ENCODE data around the gene GOLGA8N.
"Not testable (repeated sequence)": the region's sequence is repeated elsewhere in the genome, so short reads cannot be mapped to it uniquely, and the experiment has no call there.

Gene GOLGA8N

DNA sequence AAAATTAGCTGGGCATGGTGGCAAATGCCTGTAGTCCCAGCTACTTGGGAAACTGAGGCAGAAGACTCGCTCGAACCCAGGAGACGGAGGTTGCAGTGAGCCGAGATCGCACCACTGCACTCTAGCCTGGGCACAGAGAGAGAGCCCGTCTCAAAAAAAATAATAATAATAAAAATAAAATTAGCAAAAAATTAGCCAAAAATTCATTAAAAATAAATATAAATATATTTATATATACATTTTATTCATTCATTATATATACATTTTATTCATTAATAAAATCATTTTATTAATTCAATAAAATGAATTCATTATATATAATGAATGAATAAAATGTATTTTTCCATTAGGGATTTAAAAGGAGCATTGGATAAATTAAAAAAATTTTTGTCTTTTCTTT is 31.1 kb upstream of the GOLGA8N start:
- H3K79me1 ChIP-seq (replicated peaks; ENCODE audit: low read length, poor library complexity, severe bottlenecking); H2BK120ac ChIP-seq (ENCODE audit: low read depth, low read length); H3K14ac ChIP-seq (ENCODE audit: low read length in 2 of 2); H4K91ac ChIP-seq (ENCODE audit: low read length); H3K9me3 ChIP-seq (ENCODE audit: control insufficient read depth, low read length); H2BK12ac ChIP-seq (ENCODE audit: low read length in 2 of 2); H3K36me3 ChIP-seq (ENCODE audit: control insufficient read depth in 1 of 2, insufficient read depth in 2 of 2, low read depth in 1 of 2, low read length in 2 of 2); DNase-seq; H2AFZ ChIP-seq (ENCODE audit: low read depth, low read length); H3K9ac ChIP-seq (ENCODE audit: low read length); H3K4me3 ChIP-seq (ENCODE audit: insufficient read depth in 1 of 2, low read depth in 1 of 2, low read length in 2 of 2); H3K27ac ChIP-seq (ENCODE audit: low read length, poor library complexity, severe bottlenecking); H2BK5ac ChIP-seq (ENCODE audit: low read depth, low read length, poor library complexity, severe bottlenecking); H3K18ac ChIP-seq (ENCODE audit: low read depth in 1 of 2, low read length in 2 of 2); H3K27me3 ChIP-seq (ENCODE audit: control insufficient read depth in 1 of 2, insufficient read depth in 1 of 2, low read length in 2 of 2); H3K4me1 ChIP-seq (ENCODE audit: control insufficient read depth, insufficient read depth, low read depth, low read length); H3K4me2 ChIP-seq (ENCODE audit: low read length, poor library complexity, severe bottlenecking); H2AK5ac ChIP-seq (ENCODE audit: low read length, severe bottlenecking); H2BK15ac ChIP-seq (ENCODE audit: low read depth, poor library complexity, severe bottlenecking); H3K4ac ChIP-seq (ENCODE audit: low read depth in 1 of 2, low read length in 2 of 2); H4K8ac ChIP-seq (ENCODE audit: low read length); H3K23ac ChIP-seq (ENCODE audit: low read length in 2 of 2): not testable (repeated sequence)
- no CpG with 5 or more reads among the region's 6 CpGs for WGBS

DNA sequence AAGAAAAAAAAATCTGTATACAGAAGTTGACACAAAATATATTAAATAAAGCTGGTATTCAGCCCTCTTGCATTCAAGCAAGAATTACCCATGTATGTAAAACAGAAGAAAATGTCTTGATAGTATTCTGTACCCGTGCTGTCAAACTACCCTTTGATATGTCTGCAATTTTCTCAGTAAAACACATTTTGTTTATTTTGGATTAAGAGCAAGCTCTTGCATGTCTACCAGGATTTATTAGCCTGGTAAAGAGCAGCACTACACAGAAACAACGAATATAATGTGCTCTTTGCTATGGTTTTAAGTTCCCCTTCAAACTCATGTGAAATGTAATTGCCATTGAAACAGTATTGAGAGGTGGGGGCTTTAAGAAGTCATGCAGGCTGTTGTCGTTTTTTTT is 24.3 kb upstream of the GOLGA8N start:
- WGBS = no CpG with 5 or more reads among the region's 3 CpGs
- not testable (repeated sequence) for H3K4me1 ChIP-seq (ENCODE audit: control insufficient read depth, insufficient read depth, low read depth, low read length)

GRCh38 chr15:32578482-32578881 is 14.8 kb upstream of the GOLGA8N start:
- not testable (repeated sequence) for H2BK12ac ChIP-seq (ENCODE audit: low read length in 2 of 2); H3K79me1 ChIP-seq (replicated peaks; ENCODE audit: low read length, poor library complexity, severe bottlenecking); H3K27ac ChIP-seq (ENCODE audit: low read length, poor library complexity, severe bottlenecking); H3K36me3 ChIP-seq (ENCODE audit: control insufficient read depth in 1 of 2, insufficient read depth in 2 of 2, low read depth in 1 of 2, low read length in 2 of 2); H3K4me3 ChIP-seq (ENCODE audit: insufficient read depth in 1 of 2, low read depth in 1 of 2, low read length in 2 of 2); H2BK15ac ChIP-seq (ENCODE audit: low read depth, poor library complexity, severe bottlenecking); H4K8ac ChIP-seq (ENCODE audit: low read length); H3K9ac ChIP-seq (ENCODE audit: low read length); H4K91ac ChIP-seq (ENCODE audit: low read length); H3K4me1 ChIP-seq (ENCODE audit: control insufficient read depth, insufficient read depth, low read depth, low read length); H3K4ac ChIP-seq (ENCODE audit: low read depth in 1 of 2, low read length in 2 of 2); H2BK120ac ChIP-seq (ENCODE audit: low read depth, low read length); H3K9me3 ChIP-seq (ENCODE audit: control insufficient read depth, low read length); H3K14ac ChIP-seq (ENCODE audit: low read length in 2 of 2); H2BK5ac ChIP-seq (ENCODE audit: low read depth, low read length, poor library complexity, severe bottlenecking); H3K23ac ChIP-seq (ENCODE audit: low read length in 2 of 2); H3K4me2 ChIP-seq (ENCODE audit: low read length, poor library complexity, severe bottlenecking); H2AK5ac ChIP-seq (ENCODE audit: low read length, severe bottlenecking); H2AFZ ChIP-seq (ENCODE audit: low read depth, low read length); H3K27me3 ChIP-seq (ENCODE audit: control insufficient read depth in 1 of 2, insufficient read depth in 1 of 2, low read length in 2 of 2); DNase-seq; H3K18ac ChIP-seq (ENCODE audit: low read depth in 1 of 2, low read length in 2 of 2)
- whole genome bisulfite sequencing = no CpG with 5 or more reads among the region's 4 CpGs

More for the DNA sequence above, 24.3 kb upstream of the GOLGA8N start:
- H3K4ac ChIP-seq (ENCODE audit: low read depth in 1 of 2, low read length in 2 of 2); H3K14ac ChIP-seq (ENCODE audit: low read length in 2 of 2); H4K91ac ChIP-seq (ENCODE audit: low read length); H3K18ac ChIP-seq (ENCODE audit: low read depth in 1 of 2, low read length in 2 of 2); H3K36me3 ChIP-seq (ENCODE audit: control insufficient read depth in 1 of 2, insufficient read depth in 2 of 2, low read depth in 1 of 2, low read length in 2 of 2); H3K4me2 ChIP-seq (ENCODE audit: low read length, poor library complexity, severe bottlenecking); H2BK120ac ChIP-seq (ENCODE audit: low read depth, low read length); H2BK15ac ChIP-seq (ENCODE audit: low read depth, poor library complexity, severe bottlenecking); H2AFZ ChIP-seq (ENCODE audit: low read depth, low read length); H4K8ac ChIP-seq (ENCODE audit: low read length); H3K23ac ChIP-seq (ENCODE audit: low read length in 2 of 2); H2BK5ac ChIP-seq (ENCODE audit: low read depth, low read length, poor library complexity, severe bottlenecking); DNase-seq; H2BK12ac ChIP-seq (ENCODE audit: low read length in 2 of 2); H3K9ac ChIP-seq (ENCODE audit: low read length); H3K27ac ChIP-seq (ENCODE audit: low read length, poor library complexity, severe bottlenecking); H3K9me3 ChIP-seq (ENCODE audit: control insufficient read depth, low read length); H2AK5ac ChIP-seq (ENCODE audit: low read length, severe bottlenecking); H3K4me3 ChIP-seq (ENCODE audit: insufficient read depth in 1 of 2, low read depth in 1 of 2, low read length in 2 of 2); H3K27me3 ChIP-seq (ENCODE audit: control insufficient read depth in 1 of 2, insufficient read depth in 1 of 2, low read length in 2 of 2); H3K79me1 ChIP-seq (replicated peaks; ENCODE audit: low read length, poor library complexity, severe bottlenecking): not testable (repeated sequence)

DNA sequence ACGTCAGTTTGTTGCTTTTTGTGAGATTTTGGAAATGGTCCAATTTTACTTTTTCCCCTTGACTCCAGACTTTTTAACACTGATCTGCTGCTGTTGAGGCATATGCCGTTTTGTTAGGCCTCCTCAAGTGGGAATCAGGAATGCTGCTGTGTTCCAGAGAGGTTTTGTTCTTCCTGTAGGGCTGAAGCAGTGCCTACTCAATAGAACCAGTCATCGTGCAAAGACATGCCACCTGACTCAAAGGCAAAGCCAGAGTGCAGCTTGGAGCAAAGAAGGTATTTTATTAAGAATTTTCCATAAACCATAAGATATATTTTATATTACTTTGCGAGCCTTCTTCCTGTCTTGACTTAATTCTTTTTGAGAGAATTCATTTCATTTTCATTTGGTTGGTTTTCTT is 7.4 kb upstream of the GOLGA8N start:
- not testable (repeated sequence) for H2BK120ac ChIP-seq (ENCODE audit: low read depth, low read length); H3K9ac ChIP-seq (ENCODE audit: low read length); H4K8ac ChIP-seq (ENCODE audit: low read length); H3K27me3 ChIP-seq (ENCODE audit: control insufficient read depth in 1 of 2, insufficient read depth in 1 of 2, low read length in 2 of 2); H2AK5ac ChIP-seq (ENCODE audit: low read length, severe bottlenecking); DNase-seq; H3K27ac ChIP-seq (ENCODE audit: low read length, poor library complexity, severe bottlenecking); H2BK12ac ChIP-seq (ENCODE audit: low read length in 2 of 2); H3K9me3 ChIP-seq (ENCODE audit: control insufficient read depth, low read length); H4K91ac ChIP-seq (ENCODE audit: low read length); H3K4me2 ChIP-seq (ENCODE audit: low read length, poor library complexity, severe bottlenecking); H3K4ac ChIP-seq (ENCODE audit: low read depth in 1 of 2, low read length in 2 of 2); H3K4me1 ChIP-seq (ENCODE audit: control insufficient read depth, insufficient read depth, low read depth, low read length); H3K18ac ChIP-seq (ENCODE audit: low read depth in 1 of 2, low read length in 2 of 2); H3K14ac ChIP-seq (ENCODE audit: low read length in 2 of 2); H3K4me3 ChIP-seq (ENCODE audit: insufficient read depth in 1 of 2, low read depth in 1 of 2, low read length in 2 of 2); H3K36me3 ChIP-seq (ENCODE audit: control insufficient read depth in 1 of 2, insufficient read depth in 2 of 2, low read depth in 1 of 2, low read length in 2 of 2); H3K79me1 ChIP-seq (replicated peaks; ENCODE audit: low read length, poor library complexity, severe bottlenecking); H2BK15ac ChIP-seq (ENCODE audit: low read depth, poor library complexity, severe bottlenecking); H3K23ac ChIP-seq (ENCODE audit: low read length in 2 of 2); H2BK5ac ChIP-seq (ENCODE audit: low read depth, low read length, poor library complexity, severe bottlenecking); H2AFZ ChIP-seq (ENCODE audit: low read depth, low read length)
- WGBS = 69% methylated on average over 1 of the region's 4 CpGs

Data from mesenchymal stem cell (in vitro differentiated cells and primary cell).